ENCODE measurements around the gene TWSG1.

- TF ChIP-seq CTCF (IDR thresholded peaks at IDR 0.05) (no peak), POLR2A (IDR thresholded peaks at IDR 0.05) (no peak), POLR2AphosphoS5 (IDR thresholded peaks at IDR 0.05) (no peak), EP300 (IDR thresholded peaks at IDR 0.05) (no peak)
Observed at GRCh38 chr18:9293948-9294347, 40.6 kb upstream of the TWSG1 start.
